ENCODE measurements around the gene OR4F15. TPM values are rescaled to one million over a fixed set of nuclear protein-coding genes. Genes with fewer than 3 reads are reported as not detected.

Gene OR4F15
- total and polyA plus RNA-seq, 2 of the 8 experiments (the other 6 are each of a cell fraction or from before 2014, with no cell fraction given) = not detected

- H4K8ac ChIP-seq (ENCODE audit: extremely low read depth, insufficient read depth, low read length) = no peak overlapping the region
- H3K23me2 ChIP-seq (ENCODE audit: low read depth, low read length) = no peaks in the 10 kb centered on the region
- no peaks in the 10 kb centered on the region for H3K36me3 ChIP-seq (ENCODE audit: control insufficient read depth in 2 of 4, insufficient read depth in 4 of 4, low read length in 3 of 4)
- H3K56ac ChIP-seq (replicated peaks; ENCODE audit: insufficient read length, low read depth, low read length) = no peak overlapping the region
- DNase-seq (ENCODE audit: low read depth in 1 of 2, low spot score in 2 of 2) (no peak), FAIRE-seq (no peak)
- H3K9ac ChIP-seq (replicated peaks in 1 of 4; ENCODE audit: extremely low read depth in 1 of 4, low read depth in 3 of 4, low read length in 3 of 4) = no peak overlapping the region
- H4K5ac ChIP-seq (ENCODE audit: insufficient read length, low read depth, low read length) = no peak overlapping the region
- no peak overlapping the region for H2BK12ac ChIP-seq (ENCODE audit: low read depth, low read length)
- no peak for TF ChIP-seq JUND (IDR thresholded peaks at IDR 0.05; ENCODE audit: low read length)
- TF ChIP-seq SP4 (IDR thresholded peaks at IDR 0.05; ENCODE audit: low read length) = no peak
- no peak for TF ChIP-seq USF2 (IDR thresholded peaks at IDR 0.05; ENCODE audit: low read length)
- no peak for TF ChIP-seq SRF (IDR thresholded peaks at IDR 0.05; ENCODE audit: low read depth, low read length)
- TF ChIP-seq TBP (IDR thresholded peaks at IDR 0.05; ENCODE audit: low read depth, low read length) = no peak
- no peak for TF ChIP-seq TCF12 (IDR thresholded peaks at IDR 0.05; ENCODE audit: low read depth, low read length)
- TF ChIP-seq RFX5 (IDR thresholded peaks at IDR 0.05; ENCODE audit: borderline replicate concordance, low read depth, low read length) = no peak
- TF ChIP-seq GTF2F1 (IDR thresholded peaks at IDR 0.05; ENCODE audit: borderline replicate concordance, low read depth, low read length) = no peak
- TF ChIP-seq KDM1A (IDR thresholded peaks at IDR 0.05; ENCODE audit: borderline replicate concordance, low read length) = no peak
- TF ChIP-seq EGR1 (IDR thresholded peaks at IDR 0.05; ENCODE audit: borderline replicate concordance, low read depth, low read length) = no peak
- TF ChIP-seq ASH2L (IDR thresholded peaks at IDR 0.05; ENCODE audit: low read length) = no peak
- no peak for TF ChIP-seq CBX8 (IDR thresholded peaks at IDR 0.05; ENCODE audit: borderline replicate concordance, low read depth, low read length)
- TF ChIP-seq SP2 (IDR thresholded peaks at IDR 0.05; ENCODE audit: low read length) = no peak
- TF ChIP-seq FOSL1 (IDR thresholded peaks at IDR 0.05; ENCODE audit: insufficient read depth, low read depth, low read length) = no peak
- H2BK120ac ChIP-seq (replicated peaks; ENCODE audit: low read depth, low read length) = no peak overlapping the region
- H3K18ac ChIP-seq (ENCODE audit: extremely low read depth, low read length) = no peak overlapping the region
- H3K23ac ChIP-seq (ENCODE audit: insufficient read length) = no peak overlapping the region
- H3K79me2 ChIP-seq (ENCODE audit: control insufficient read depth in 1 of 2, insufficient read depth in 2 of 2, low read length in 2 of 2) = no peaks in the 10 kb centered on the region
- H2BK5ac ChIP-seq (ENCODE audit: low read depth, low read length) = no peak overlapping the region
- no peak overlapping the region for H2AK5ac ChIP-seq (ENCODE audit: low read depth, low read length)
- H2BK20ac ChIP-seq (ENCODE audit: low read length) = no peak overlapping the region
- ChIA-PET POLR2A (ENCODE audit: partially characterized antibody) (no interaction called here), CTCF (ENCODE audit: partially characterized antibody) (no interaction called here)
- H3K4ac ChIP-seq (replicated peaks; ENCODE audit: insufficient read length, low read depth, low read length) = no peak overlapping the region
- no peak overlapping the region for H3K4me3 ChIP-seq (ENCODE audit: extremely low read depth in 1 of 4, insufficient read depth in 2 of 4, low read depth in 3 of 4, low read length in 4 of 4)
- no peak overlapping the region for H2BK15ac ChIP-seq (ENCODE audit: low read length)
- no peak overlapping the region for H3K27ac ChIP-seq (ENCODE audit: low read depth, low read length)
- no peak overlapping the region for H3K4me2 ChIP-seq (ENCODE audit: insufficient read depth in 1 of 2, low read depth in 2 of 2, low read length in 2 of 2)
- H4K20me1 ChIP-seq (replicated peaks in 1 of 2; ENCODE audit: control insufficient read depth in 1 of 2, insufficient read depth in 2 of 2, low read length in 2 of 2) = no peaks in the 10 kb centered on the region
- H4K91ac ChIP-seq (replicated peaks; ENCODE audit: insufficient read length, low read length) = no peak overlapping the region
- no peaks in the 10 kb centered on the region for H3K4me1 ChIP-seq (replicated peaks in 1 of 4; ENCODE audit: control insufficient read depth in 3 of 4, insufficient read depth in 4 of 4, low read length in 3 of 4)
- peaks cover 2 to 10% of the 10 kb centered on the region in 2 experiments; a peak in 2 of 4 replicates for H3K9me3 ChIP-seq (ENCODE audit: insufficient read depth in 2 of 2, low read depth in 1 of 2, low read length in 1 of 2)
- no peak overlapping the region for H2AFZ ChIP-seq (ENCODE audit: low read length)
- 73% methylated on average over 3 of the region's 3 CpGs; no CpG with 5 or more reads in 1 of the 2 experiments for WGBS, 2 experiments (ENCODE audit: extremely low coverage in 1 of 2, insufficient coverage in 1 of 2, insufficient read length in 1 of 2, insufficient replicate concordance in 2 of 2, low coverage in 1 of 2, low lambda C conversion rate in 2 of 2, missing lambda C conversion rate in 1 of 2)
- no peak overlapping the region for H3K14ac ChIP-seq (ENCODE audit: insufficient read length)
- H3K27me3 ChIP-seq (replicated peaks in 1 of 4; ENCODE audit: control insufficient read depth in 3 of 4, extremely low read depth in 1 of 4, insufficient read depth in 3 of 4, low read length in 3 of 4) = no peaks in the 10 kb centered on the region
- no peaks in the 10 kb centered on the region for H3K79me1 ChIP-seq (ENCODE audit: low read depth, low read length)
Observed at GRCh38 chr15:101810876-101811275, 1.1 kb upstream of the OR4F15 start.
